Measurements from ENCODE around the gene DNAAF9.

GRCh38 chr20:3434232-3434631, 26.8 kb upstream of the DNAAF9 start:
- TF ChIP-seq CREB5 (CRISPR knock-in tag; IDR thresholded peaks at IDR 0.05; ENCODE audit: low read depth) (no peak), ARNTL (CRISPR knock-in tag; IDR thresholded peaks at IDR 0.05; ENCODE audit: borderline replicate concordance, low read depth) (no peak), PPARA (CRISPR knock-in tag; IDR thresholded peaks at IDR 0.05; ENCODE audit: borderline replicate concordance) (no peak), PATZ1 (CRISPR knock-in tag; IDR thresholded peaks at IDR 0.05; ENCODE audit: borderline replicate concordance) (no peak), TOX (CRISPR knock-in tag; IDR thresholded peaks at IDR 0.05; ENCODE audit: borderline replicate concordance) (no peak), CSDC2 (CRISPR knock-in tag; IDR thresholded peaks at IDR 0.05) (no peak), ZFP30 (CRISPR knock-in tag; IDR thresholded peaks at IDR 0.05) (no peak), ZFP3 (CRISPR knock-in tag; IDR thresholded peaks at IDR 0.05) (no peak), POU6F1 (CRISPR knock-in tag; IDR thresholded peaks at IDR 0.05; ENCODE audit: borderline replicate concordance, low read depth) (no peak), TSHZ2 (CRISPR knock-in tag; IDR thresholded peaks at IDR 0.05) (no peak), RARB (CRISPR knock-in tag; IDR thresholded peaks at IDR 0.05) (no peak)
